Measurements from ENCODE around the gene RUNDC3A. TPM values are rescaled to one million over a fixed set of nuclear protein-coding genes. Genes with fewer than 3 reads are reported as not detected.
"Not testable (repeated sequence)": the region's sequence is repeated elsewhere in the genome, so short reads cannot be mapped to it uniquely, and the experiment has no call there.

RUNDC3A gene
- total RNA-seq, 1 donor from 2014 or later = 0.13 TPM

DNA sequence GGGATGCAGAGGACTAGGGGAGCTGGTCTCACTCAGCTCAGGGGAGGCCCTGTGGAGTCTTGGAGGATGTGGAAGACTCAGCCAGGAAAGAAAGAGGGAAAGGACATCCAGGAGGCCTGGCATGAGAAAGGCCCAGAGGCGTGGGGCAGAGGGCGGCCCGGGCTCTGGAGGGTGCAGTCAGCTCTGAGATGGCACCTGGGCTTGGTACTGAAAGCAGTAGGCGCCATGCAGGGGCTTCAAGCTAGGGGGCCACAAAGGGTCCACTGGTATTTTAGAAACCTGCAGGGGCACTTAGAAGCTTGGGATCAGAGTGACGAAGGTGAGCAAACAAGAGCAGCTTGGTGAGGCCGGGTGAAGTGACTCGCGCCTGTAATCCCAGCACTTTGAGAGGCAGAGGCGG lies 49.7 kb downstream of the RUNDC3A start:
- DNase-seq (ENCODE audit: low spot score) = no peak

- DNase-seq (ENCODE audit: low spot score) = no peak
These were observed 50.6 kb downstream of the RUNDC3A start for GRCh38 chr17:44359006-44359405.

DNA sequence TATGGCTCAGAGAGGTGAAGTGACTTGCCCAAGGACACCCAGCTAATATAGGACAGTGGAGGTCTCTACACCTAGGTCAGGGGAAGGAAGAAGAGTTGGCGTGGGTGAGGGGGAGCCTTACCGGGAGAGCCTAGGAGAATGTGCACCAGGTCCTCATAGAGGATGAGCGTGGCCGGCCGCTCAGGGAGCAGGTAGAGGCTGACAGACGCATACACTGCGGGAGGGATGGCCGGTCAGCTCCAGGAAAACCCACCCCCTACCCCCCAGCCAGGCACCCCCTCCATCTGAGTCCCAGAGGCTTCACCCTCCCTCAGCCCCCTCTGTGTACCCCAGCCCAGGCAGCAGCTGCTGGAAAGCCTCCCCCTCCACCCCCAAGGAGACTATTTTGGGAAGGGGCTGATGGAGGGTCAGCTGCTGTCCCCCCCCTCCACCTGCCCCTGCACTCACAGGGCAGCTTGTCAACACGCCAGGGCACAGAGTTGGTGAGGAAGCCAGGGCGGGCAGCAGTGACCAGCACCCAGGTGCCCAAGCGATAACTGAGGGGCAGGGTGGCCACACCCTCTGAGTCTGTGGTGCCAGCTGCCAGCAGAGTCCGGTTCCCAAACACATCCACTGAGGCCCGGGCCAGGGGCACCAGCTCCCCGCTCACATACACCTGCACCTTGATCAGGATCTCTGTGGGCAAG lies 51.2 kb downstream of the RUNDC3A start:
- DNase-seq (ENCODE audit: low spot score) = no peak

DNA sequence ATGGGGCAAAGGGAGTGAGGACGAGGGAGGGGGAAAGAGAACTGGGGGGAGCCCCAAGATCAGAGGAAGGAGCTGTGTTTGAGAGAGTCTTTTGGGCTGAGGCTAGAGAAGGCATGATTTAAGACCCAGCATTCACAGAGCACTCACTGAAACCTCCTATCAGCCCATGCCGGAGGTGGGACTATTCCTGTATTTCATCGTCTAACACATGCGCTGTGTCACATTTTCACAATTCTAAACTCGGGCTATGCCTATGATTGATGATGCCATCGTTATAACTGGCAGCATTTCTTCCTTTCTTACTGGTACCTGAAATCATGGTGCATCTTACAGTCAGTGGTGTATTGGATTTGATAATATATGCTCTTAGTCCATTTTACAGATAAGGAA lies 51.7 kb downstream of the RUNDC3A start:
- DNase-seq (ENCODE audit: low spot score) = no peak

GRCh38 chr17:44360826-44361225 lies 52.4 kb downstream of the RUNDC3A start:
- no peak for DNase-seq (ENCODE audit: low spot score)

GRCh38 chr17:44361292-44362260 lies 53.2 kb downstream of the RUNDC3A start:
- no peak for DNase-seq (ENCODE audit: low spot score)

DNA sequence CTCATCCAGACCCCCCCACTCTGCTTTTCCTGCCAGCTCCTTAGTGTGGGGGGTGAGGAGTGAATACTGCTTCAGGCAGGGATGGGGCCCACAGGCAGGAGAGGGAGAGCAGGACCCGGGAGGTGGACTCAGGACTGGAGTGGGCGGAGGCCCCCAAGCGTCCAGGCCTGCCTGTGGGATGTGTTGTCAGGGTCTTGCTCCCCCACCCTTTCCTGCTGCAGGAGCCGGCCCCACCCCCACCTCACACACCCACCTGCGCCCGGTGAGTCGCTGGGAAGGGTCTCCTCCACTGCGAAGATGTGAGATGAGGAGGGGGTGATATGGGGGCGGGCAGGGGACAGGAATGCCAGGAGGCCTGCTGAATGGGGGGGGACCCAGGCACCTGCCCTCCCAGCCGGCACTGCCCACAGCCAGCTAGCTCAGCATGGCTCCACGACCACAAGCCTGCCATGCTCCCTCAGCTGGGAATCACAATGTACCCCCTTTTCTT lies 54.1 kb downstream of the RUNDC3A start:
- no peak for DNase-seq (ENCODE audit: low spot score)

- no peak for DNase-seq (ENCODE audit: low spot score)
These were observed 54.7 kb downstream of the RUNDC3A start for GRCh38 chr17:44362949-44363612.

DNA sequence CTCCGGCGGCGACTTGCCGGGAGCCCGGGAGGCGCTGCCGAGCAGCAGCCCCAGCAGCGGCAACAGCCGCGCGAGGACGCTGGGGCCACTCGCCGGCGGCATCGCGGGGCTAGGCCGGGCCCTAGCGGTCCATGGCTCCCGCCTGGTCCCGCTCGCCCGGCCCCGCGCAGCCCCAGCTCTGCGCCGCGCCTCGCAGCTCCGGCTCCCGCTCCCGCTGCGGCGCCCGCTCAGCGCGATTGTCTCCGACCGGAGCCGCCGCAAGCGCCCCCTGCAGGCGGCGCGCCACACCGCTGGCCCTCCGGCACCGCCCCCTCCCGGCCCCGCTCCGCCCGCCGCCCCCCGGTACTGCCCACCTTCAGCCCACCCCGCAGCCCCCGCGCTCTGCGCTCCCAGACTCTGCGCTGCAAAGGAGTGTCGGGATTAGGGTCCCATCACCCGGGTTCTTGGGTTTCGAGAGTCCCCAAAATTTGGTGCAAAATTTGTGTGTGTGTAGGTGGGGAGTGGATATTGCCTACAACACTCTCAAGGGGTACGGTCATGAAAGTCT lies 55.3 kb downstream of the RUNDC3A start, which contains the start of gene FAM171A2:
Gene FAM171A2 (minus strand): TSS at position 241 of the 547 bp plus-strand sequence. CDS start 139 bp downstream, at position 102.
- DNase-seq (ENCODE audit: low spot score) = no peak

- DNase-seq (ENCODE audit: low spot score) = not testable (repeated sequence)
These were observed 56.6 kb downstream of the RUNDC3A start for GRCh38 chr17:44365051-44365450.

DNA sequence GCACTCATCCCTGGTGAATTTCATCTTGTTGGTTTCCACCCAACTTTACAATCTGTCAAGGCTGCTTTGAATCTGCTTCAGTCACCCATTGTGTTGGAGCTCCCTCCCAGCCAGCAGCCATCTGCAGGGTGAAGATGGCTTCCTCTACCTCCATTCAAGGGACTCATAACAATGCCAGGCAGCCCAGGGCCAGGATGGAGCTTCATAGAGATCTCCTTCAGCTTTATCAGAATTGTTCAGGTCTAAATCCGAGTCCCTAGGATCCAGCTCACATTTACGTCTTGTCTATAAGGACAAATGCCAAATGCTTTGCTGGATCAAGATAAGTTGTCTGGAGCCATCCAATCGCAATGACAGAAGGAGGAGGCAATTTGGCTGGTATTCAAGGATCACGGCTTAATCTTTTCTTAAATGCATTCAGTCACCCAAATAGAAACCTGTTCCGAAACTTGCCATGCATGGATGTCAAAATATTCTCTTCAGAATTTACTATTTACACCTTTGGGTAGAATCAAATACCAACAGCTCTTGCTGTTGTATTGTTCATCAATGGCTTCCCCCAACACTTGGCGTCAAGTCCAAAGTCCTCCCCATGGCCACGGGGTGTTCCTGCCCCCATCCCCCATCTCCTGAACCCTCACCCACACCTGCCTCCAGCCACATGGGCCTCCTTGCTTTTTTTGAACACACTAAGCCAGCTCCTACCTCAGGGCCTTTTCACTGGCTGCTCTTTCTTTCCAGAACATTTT lies 59.0 kb downstream of the RUNDC3A start:
- DNase-seq (ENCODE audit: low spot score) = no peak

Other genes with a start within 250 kb of the RUNDC3A start
- 55.4 TPM for gene LSM12, start 241.9 kb upstream of the RUNDC3A start, total RNA-seq
- gene G6PC3, start 237.9 kb upstream of the RUNDC3A start, total RNA-seq = 56.7 TPM
- 34.9 TPM for gene HDAC5, start 185.0 kb upstream of the RUNDC3A start, total RNA-seq
- gene HROB, start 166.7 kb upstream of the RUNDC3A start, total RNA-seq = 0.74 TPM
- gene ASB16, start 137.9 kb upstream of the RUNDC3A start, total RNA-seq = not detected
- 35.8 TPM for gene TMUB2, start 121.6 kb upstream of the RUNDC3A start, total RNA-seq
- gene ATXN7L3, start 108.7 kb upstream of the RUNDC3A start, total RNA-seq = 64.5 TPM
- 41.2 TPM for gene UBTF, start 88.9 kb upstream of the RUNDC3A start, total RNA-seq
- gene SLC4A1, start 40.5 kb upstream of the RUNDC3A start, total RNA-seq = 0.35 TPM
- 60.0 TPM for gene SLC25A39, start 16.2 kb downstream of the RUNDC3A start, total RNA-seq
- 278 TPM for gene GRN, start 36.7 kb downstream of the RUNDC3A start, total RNA-seq
- 3.0 TPM for gene FAM171A2, start 55.3 kb downstream of the RUNDC3A start, total RNA-seq
- gene ITGA2B, start 81.0 kb downstream of the RUNDC3A start, total RNA-seq = 1.4 TPM
- 38.1 TPM for gene GPATCH8, start 194.8 kb downstream of the RUNDC3A start, total RNA-seq
- 3.9 TPM for gene FZD2, start 248.9 kb downstream of the RUNDC3A start, total RNA-seq

All from mesenteric fat pad (tissue), 1 donor.